ENCODE measurements around the gene GNG4. TPM values are rescaled to one million over a fixed set of nuclear protein-coding genes. Genes with fewer than 3 reads are reported as not detected.
"Not testable (repeated sequence)": the region's sequence is repeated elsewhere in the genome, so short reads cannot be mapped to it uniquely, and the experiment has no call there.

GNG4 gene
- total and polyA plus RNA-seq, 2 donors (not counting 3 experiments of a cell fraction or from before 2014, with no cell fraction given): 0.10 TPM; not detected in 1

- H4K20me1 ChIP-seq (replicated peaks; ENCODE audit: control insufficient read depth, extremely low read depth, insufficient read depth, low read length): no peaks in the 10 kb centered on the region
- H3K4me2 ChIP-seq (ENCODE audit: insufficient read depth, low read length): peak overlapping the region; percentile 72
- H3K27me3 ChIP-seq (ENCODE audit: control insufficient read depth in 2 of 2, insufficient read depth in 2 of 2, low read length in 2 of 2): peaks cover 23 to 44% of the 10 kb centered on the region in 2 experiments
- TF ChIP-seq POLR2A (IDR thresholded peaks at IDR 0.05; ENCODE audit: low read depth, low read length) (no peak), EZH2 (IDR thresholded peaks at IDR 0.05; ENCODE audit: borderline replicate concordance, low read depth, low read length, severe bottlenecking) (peak; percentile 40)
- POLR2A ChIA-PET: no interaction called here
- H3K36me3 ChIP-seq (ENCODE audit: control insufficient read depth in 2 of 2, extremely low read depth in 1 of 2, insufficient read depth in 2 of 2, low read length in 2 of 2): no peaks in the 10 kb centered on the region
- H3K9me1 ChIP-seq (replicated peaks; ENCODE audit: control insufficient read depth, extremely low read depth, insufficient read depth, low read length): no peaks in the 10 kb centered on the region
- FAIRE-seq (no peak), DNase-seq (ENCODE audit: low read depth, low spot score) (peak; percentile 19)
- H2AFZ ChIP-seq (ENCODE audit: low read depth, low read length): no peak overlapping the region
- no peak overlapping the region for H3K9ac ChIP-seq (replicated peaks; ENCODE audit: extremely low read depth, insufficient read depth, low read length)
- CTCF ChIA-PET: interaction anchor here (1.0 to 1.2 kb wide), 4 partner anchors 47 to 195 kb away, joined by 4 to 5 read pairs (median 4); no protein-coding TSS in a partner anchor
- H3K4me3 ChIP-seq (replicated peaks in 1 of 3; ENCODE audit: insufficient read depth in 1 of 3, low read depth in 1 of 3, low read length in 3 of 3): peak overlapping the region in 1 of 3 experiments; percentile 23
- no TSS peak for BruUV-seq (replicated peaks)
- intact Hi-C loops (cut with micrococcal nuclease) (no loop called here), dilution Hi-C loops (cut with MboI; ENCODE audit: extremely low pct_ligation_motif_present, low sequenced_read_pairs) (no loop called here)
- H3K79me2 ChIP-seq (ENCODE audit: control insufficient read depth, insufficient read depth, low read length): no peaks in the 10 kb centered on the region
- no peaks in the 10 kb centered on the region for H3K9me3 ChIP-seq (replicated peaks; ENCODE audit: control insufficient read depth, insufficient read depth, low read length)
- peaks cover 11% of the 10 kb centered on the region for H3K4me1 ChIP-seq (ENCODE audit: control insufficient read depth, extremely low read depth, insufficient read depth, low read length)
- H3K27ac ChIP-seq (ENCODE audit: insufficient read depth, low read depth, low read length): no peak overlapping the region
Observed at GRCh38 chr1:235648407-235648907, 1.1 kb downstream of the GNG4 start.

GRCh38 chr1:235647537-235647936 lies 2.0 kb downstream of the GNG4 start:
- FAIRE-seq; dilution Hi-C loops (cut with MboI; ENCODE audit: extremely low pct_ligation_motif_present, low sequenced_read_pairs); H3K4me2 ChIP-seq (ENCODE audit: insufficient read depth, low read length); intact Hi-C loops (cut with micrococcal nuclease); H3K4me3 ChIP-seq (replicated peaks in 1 of 3; ENCODE audit: insufficient read depth in 1 of 3, low read depth in 1 of 3, low read length in 3 of 3); H3K36me3 ChIP-seq (ENCODE audit: control insufficient read depth in 2 of 2, extremely low read depth in 1 of 2, insufficient read depth in 2 of 2, low read length in 2 of 2); H4K20me1 ChIP-seq (replicated peaks; ENCODE audit: control insufficient read depth, extremely low read depth, insufficient read depth, low read length); H3K79me2 ChIP-seq (ENCODE audit: control insufficient read depth, insufficient read depth, low read length); BruUV-seq (replicated peaks); H3K9me1 ChIP-seq (replicated peaks; ENCODE audit: control insufficient read depth, extremely low read depth, insufficient read depth, low read length); H3K27ac ChIP-seq (ENCODE audit: insufficient read depth, low read depth, low read length); POLR2A ChIA-PET; H2AFZ ChIP-seq (ENCODE audit: low read depth, low read length); H3K9ac ChIP-seq (replicated peaks; ENCODE audit: extremely low read depth, insufficient read depth, low read length); DNase-seq (ENCODE audit: low read depth, low spot score); H3K9me3 ChIP-seq (replicated peaks; ENCODE audit: control insufficient read depth, insufficient read depth, low read length): not testable (repeated sequence)
- H3K4me1 ChIP-seq (ENCODE audit: control insufficient read depth, extremely low read depth, insufficient read depth, low read length): peaks cover 11% of the 10 kb centered on the region
- peaks cover 23 to 38% of the 10 kb centered on the region in 2 experiments for H3K27me3 ChIP-seq (ENCODE audit: control insufficient read depth in 2 of 2, insufficient read depth in 2 of 2, low read length in 2 of 2)
- CTCF ChIA-PET: interaction anchor here (1.2 to 1.6 kb wide), 2 partner anchors 17 to 46 kb away, joined by 3 to 8 read pairs; no protein-coding TSS in a partner anchor

Measured in endothelial cell of umbilical vein (primary cell).